ENCODE measurements around the gene NOXO1. TPM values are rescaled to one million over a fixed set of nuclear protein-coding genes. Genes with fewer than 3 reads are reported as not detected.

NOXO1 gene
- 1 to 10 TPM; 2.7 to 9.3 TPM for polyA plus RNA-seq

- H3K9me3 ChIP-seq (ENCODE audit: control insufficient read depth in 2 of 2, insufficient read depth in 1 of 2, low read depth in 1 of 2, low read length in 1 of 2): no peaks in the 10 kb centered on the region
- H3K4me1 ChIP-seq (ENCODE audit: control insufficient read depth in 2 of 2, insufficient read depth in 2 of 2, low read length in 1 of 2): peaks cover 5 to 55% of the 10 kb centered on the region in 2 donors
- peak within 1 kb of the TSS; percentile 1 to 8 for H3K4me3 ChIP-seq (ENCODE audit: low read depth in 1 of 2, low read length in 2 of 2)
- peaks cover 0 to 10% of the 10 kb centered on the region in 2 donors for H3K27me3 ChIP-seq (ENCODE audit: control insufficient read depth in 1 of 2, insufficient read depth in 2 of 2, low read length in 2 of 2)
- 29 to 31% methylated on average over 6 of the region's 6 CpGs for WGBS, 2 donors
- H3K27ac ChIP-seq (ENCODE audit: low read depth in 2 of 2, low read length in 1 of 2): peak within 1 kb of the TSS in 1 of 2 donors; percentile 20
- H3K36me3 ChIP-seq (ENCODE audit: control insufficient read depth in 2 of 2, insufficient read depth in 2 of 2, low read length in 1 of 2): peaks cover 5 to 32% of the 10 kb centered on the region in 2 donors
Measured at GRCh38 chr16:1981398-1981836, at the start of gene NOXO1. NOXO1 (minus strand) TSS chr16:1981469; CDS start chr16:1981179, 290 bp downstream.

DNA sequence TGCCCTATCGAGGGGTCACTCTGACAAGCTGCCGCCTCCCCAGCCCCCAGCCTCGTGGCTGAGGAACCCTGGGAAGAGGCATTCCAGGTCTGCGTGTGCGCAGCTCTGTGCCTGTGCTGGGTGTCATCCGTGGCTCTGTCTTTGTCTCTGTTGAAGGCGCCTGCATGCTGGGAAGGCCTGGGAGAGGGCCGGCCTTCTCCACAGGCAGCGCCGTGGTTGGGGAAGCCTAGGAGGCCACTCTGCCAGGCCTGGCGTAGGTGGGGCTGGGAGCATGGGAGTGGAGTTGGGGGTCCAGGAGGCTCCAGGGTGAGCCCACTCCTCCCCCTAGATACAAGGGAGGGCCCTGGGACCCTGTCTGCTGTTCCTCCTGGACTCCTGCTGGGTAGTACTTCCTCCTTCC lies 48.8 kb upstream of the NOXO1 start:
- Histone ChIP-seq H3K4me1 (ENCODE audit: control insufficient read depth in 2 of 2, insufficient read depth in 2 of 2, low read length in 1 of 2) (peaks cover 4 to 16% of the 10 kb centered on the region in 2 donors), H3K9me3 (ENCODE audit: control insufficient read depth in 2 of 2, insufficient read depth in 1 of 2, low read depth in 1 of 2, low read length in 1 of 2) (no peaks in the 10 kb centered on the region), H3K36me3 (ENCODE audit: control insufficient read depth in 2 of 2, insufficient read depth in 2 of 2, low read length in 1 of 2) (no peaks in the 10 kb centered on the region), H3K4me3 (ENCODE audit: low read depth in 1 of 2, low read length in 2 of 2) (no peak overlapping the region), H3K27ac (ENCODE audit: low read depth in 2 of 2, low read length in 1 of 2) (peak overlapping the region in 1 of 2 donors; percentile 26), H3K27me3 (ENCODE audit: control insufficient read depth in 1 of 2, insufficient read depth in 2 of 2, low read length in 2 of 2) (no peaks in the 10 kb centered on the region)
- WGBS, 2 donors: 83 to 87% methylated on average over 11 of the region's 11 CpGs

- no peaks in the 10 kb centered on the region for H3K9me3 ChIP-seq (ENCODE audit: control insufficient read depth in 2 of 2, insufficient read depth in 1 of 2, low read depth in 1 of 2, low read length in 1 of 2)
- no peak overlapping the region for H3K27ac ChIP-seq (ENCODE audit: low read depth in 2 of 2, low read length in 1 of 2)
- 72 to 80% methylated on average over 20 to 22 of the region's 22 CpGs for WGBS, 2 donors
- no peak overlapping the region for H3K4me3 ChIP-seq (ENCODE audit: low read depth in 1 of 2, low read length in 2 of 2)
- peaks cover 4 to 15% of the 10 kb centered on the region in 2 donors for H3K4me1 ChIP-seq (ENCODE audit: control insufficient read depth in 2 of 2, insufficient read depth in 2 of 2, low read length in 1 of 2)
- no peaks in the 10 kb centered on the region for H3K27me3 ChIP-seq (ENCODE audit: control insufficient read depth in 1 of 2, insufficient read depth in 2 of 2, low read length in 2 of 2)
- no peaks in the 10 kb centered on the region for H3K36me3 ChIP-seq (ENCODE audit: control insufficient read depth in 2 of 2, insufficient read depth in 2 of 2, low read length in 1 of 2)
Measured at GRCh38 chr16:2029350-2029749, 48.1 kb upstream of the NOXO1 start.

DNA sequence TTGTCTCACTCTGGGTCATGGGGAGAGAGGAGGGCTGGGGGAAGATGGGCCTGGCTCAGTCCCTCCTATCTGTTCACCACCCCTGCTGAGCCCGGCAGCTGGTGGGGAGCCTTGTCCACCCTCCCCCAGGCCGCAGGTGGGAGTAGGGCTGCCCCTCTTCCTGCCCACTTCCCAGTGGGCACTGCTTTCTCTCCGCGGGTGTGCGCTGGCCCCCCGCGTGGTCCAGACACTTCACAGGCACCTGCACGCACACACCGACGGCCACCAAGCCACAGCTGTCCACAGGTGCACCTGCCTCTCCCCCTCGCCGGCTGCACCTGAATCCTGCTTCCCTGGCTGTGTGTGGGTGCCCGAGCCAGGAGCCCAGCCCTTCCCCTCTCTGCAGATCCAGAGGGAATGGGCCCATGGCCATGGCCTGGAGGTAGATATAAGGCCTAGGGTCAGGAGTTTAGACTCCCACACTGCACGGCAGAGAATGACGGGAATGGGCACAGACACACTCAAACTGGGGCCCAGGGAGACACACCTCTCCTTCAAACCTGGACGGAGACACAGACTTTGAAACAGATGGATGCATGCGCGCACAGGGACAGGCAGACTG lies 47.5 kb upstream of the NOXO1 start:
- Histone ChIP-seq H3K27me3 (ENCODE audit: control insufficient read depth in 1 of 2, insufficient read depth in 2 of 2, low read length in 2 of 2) (no peaks in the 10 kb centered on the region), H3K4me1 (ENCODE audit: control insufficient read depth in 2 of 2, insufficient read depth in 2 of 2, low read length in 1 of 2) (peaks cover 5 to 15% of the 10 kb centered on the region in 2 donors), H3K9me3 (ENCODE audit: control insufficient read depth in 2 of 2, insufficient read depth in 1 of 2, low read depth in 1 of 2, low read length in 1 of 2) (no peaks in the 10 kb centered on the region), H3K4me3 (ENCODE audit: low read depth in 1 of 2, low read length in 2 of 2) (no peak overlapping the region), H3K36me3 (ENCODE audit: control insufficient read depth in 2 of 2, insufficient read depth in 2 of 2, low read length in 1 of 2) (no peaks in the 10 kb centered on the region), H3K27ac (ENCODE audit: low read depth in 2 of 2, low read length in 1 of 2) (no peak overlapping the region)
- 80 to 85% methylated on average over 18 of the region's 18 CpGs for WGBS, 2 donors

DNA sequence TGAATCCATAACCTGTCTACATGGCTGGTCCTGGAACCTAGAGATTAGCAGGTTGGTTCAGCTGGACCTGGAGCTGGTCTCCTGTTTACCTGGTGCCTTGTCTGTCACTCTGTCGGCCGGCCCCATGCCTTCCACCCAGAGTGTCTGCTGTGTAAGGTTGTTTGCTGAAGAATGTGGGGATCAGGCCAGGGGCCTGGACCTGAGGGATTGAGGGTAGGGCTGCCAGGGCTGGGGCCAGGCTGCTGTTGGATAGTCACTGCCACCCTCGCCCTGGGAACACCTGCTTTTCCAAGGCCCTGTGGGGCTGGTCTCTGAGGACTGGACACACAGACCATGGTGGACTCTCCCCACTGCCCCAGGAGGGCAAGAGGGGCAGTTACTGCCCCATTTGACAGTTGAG lies 46.9 kb upstream of the NOXO1 start:
- Histone ChIP-seq H3K4me1 (ENCODE audit: control insufficient read depth in 2 of 2, insufficient read depth in 2 of 2, low read length in 1 of 2) (peaks cover 7 to 18% of the 10 kb centered on the region in 2 donors), H3K27me3 (ENCODE audit: control insufficient read depth in 1 of 2, insufficient read depth in 2 of 2, low read length in 2 of 2) (no peaks in the 10 kb centered on the region), H3K27ac (ENCODE audit: low read depth in 2 of 2, low read length in 1 of 2) (peak overlapping the region in 1 of 2 donors; percentile 26), H3K9me3 (ENCODE audit: control insufficient read depth in 2 of 2, insufficient read depth in 1 of 2, low read depth in 1 of 2, low read length in 1 of 2) (no peaks in the 10 kb centered on the region), H3K4me3 (ENCODE audit: low read depth in 1 of 2, low read length in 2 of 2) (peak overlapping the region; percentile 55 to 63), H3K36me3 (ENCODE audit: control insufficient read depth in 2 of 2, insufficient read depth in 2 of 2, low read length in 1 of 2) (no peaks in the 10 kb centered on the region)
- 73 to 75% methylated on average over 3 of the region's 3 CpGs for WGBS, 2 donors

GRCh38 chr16:2027024-2028010 lies 46.0 kb upstream of the NOXO1 start:
- peak overlapping the region; percentile 55 to 63 for H3K4me3 ChIP-seq (ENCODE audit: low read depth in 1 of 2, low read length in 2 of 2)
- H3K27me3 ChIP-seq (ENCODE audit: control insufficient read depth in 1 of 2, insufficient read depth in 2 of 2, low read length in 2 of 2): no peaks in the 10 kb centered on the region
- H3K9me3 ChIP-seq (ENCODE audit: control insufficient read depth in 2 of 2, insufficient read depth in 1 of 2, low read depth in 1 of 2, low read length in 1 of 2): no peaks in the 10 kb centered on the region
- 5 to 8% methylated on average over 41 to 76 of the region's 76 CpGs for WGBS, 2 donors
- H3K4me1 ChIP-seq (ENCODE audit: control insufficient read depth in 2 of 2, insufficient read depth in 2 of 2, low read length in 1 of 2): peaks cover 10 to 25% of the 10 kb centered on the region in 2 donors
- peak overlapping the region; percentile 24 to 63 for H3K27ac ChIP-seq (ENCODE audit: low read depth in 2 of 2, low read length in 1 of 2)
- H3K36me3 ChIP-seq (ENCODE audit: control insufficient read depth in 2 of 2, insufficient read depth in 2 of 2, low read length in 1 of 2): no peaks in the 10 kb centered on the region

DNA sequence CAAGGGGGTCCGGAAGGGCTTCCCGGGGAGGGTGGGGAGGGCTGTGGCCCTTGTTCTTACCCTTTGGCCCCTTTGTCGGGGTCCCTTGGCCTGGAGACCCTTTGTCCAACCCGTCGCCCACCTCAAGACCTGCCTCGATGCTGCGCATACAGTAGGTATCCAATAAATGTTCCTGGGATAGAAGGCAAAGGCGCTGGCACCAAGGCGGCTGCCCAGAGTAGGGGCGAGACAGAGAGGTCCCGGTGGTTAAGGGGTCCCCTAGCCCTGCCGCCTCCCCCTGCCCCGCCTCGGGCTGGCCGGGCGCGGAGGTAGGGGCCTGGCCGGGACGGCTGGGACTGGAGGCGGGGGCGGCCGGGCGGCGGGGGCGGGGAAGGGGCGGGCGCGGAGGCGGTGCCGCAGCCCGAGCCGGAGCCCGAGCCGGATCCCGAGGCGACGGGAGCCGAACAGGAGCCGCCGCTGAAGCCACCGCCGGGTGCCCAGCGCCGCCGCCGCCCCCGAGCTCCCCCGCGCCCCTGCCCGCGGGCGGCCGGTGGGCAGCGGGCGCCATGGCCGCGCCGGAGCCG lies 45.3 kb upstream of the NOXO1 start, which contains the start of gene NHERF2:
TSS of gene NHERF2 (plus strand) at position 442 of the 563 bp plus-strand sequence. CDS start at position 546, 104 bp downstream.
- H3K9me3 ChIP-seq (ENCODE audit: control insufficient read depth in 2 of 2, insufficient read depth in 1 of 2, low read depth in 1 of 2, low read length in 1 of 2): no peaks in the 10 kb centered on the region

DNA sequence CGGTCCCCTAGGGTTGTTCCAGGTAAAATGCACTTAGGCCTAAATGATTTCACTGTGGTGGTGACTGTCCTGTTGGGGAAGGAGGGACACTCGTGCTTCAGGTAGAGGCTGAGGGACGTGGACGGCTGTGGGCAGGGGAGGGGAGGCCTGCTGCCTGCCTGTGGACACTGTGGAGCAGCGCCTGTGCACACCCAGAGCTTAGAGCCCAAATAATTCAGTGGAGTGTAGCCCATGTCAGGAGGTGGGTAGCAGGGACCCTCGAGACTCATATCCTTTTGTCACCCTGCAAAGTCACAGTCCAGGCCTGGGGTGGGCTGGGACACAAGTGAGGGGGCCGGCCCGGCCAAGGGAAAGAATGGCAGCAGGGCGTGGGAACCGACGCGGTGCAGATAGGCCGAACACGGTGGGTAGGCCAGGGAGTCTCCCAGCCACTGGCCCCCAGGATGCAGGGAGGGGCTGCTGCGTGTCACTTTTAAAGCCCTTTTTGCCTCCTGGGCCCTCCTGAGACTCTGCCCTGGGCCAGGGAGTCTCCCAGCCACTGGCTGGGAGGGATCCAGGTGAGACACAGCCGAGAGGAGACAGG lies 44.7 kb upstream of the NOXO1 start:
- H3K27me3 ChIP-seq (ENCODE audit: control insufficient read depth in 1 of 2, insufficient read depth in 2 of 2, low read length in 2 of 2): no peaks in the 10 kb centered on the region
- no peaks in the 10 kb centered on the region for H3K36me3 ChIP-seq (ENCODE audit: control insufficient read depth in 2 of 2, insufficient read depth in 2 of 2, low read length in 1 of 2)
- no peak overlapping the region for H3K4me3 ChIP-seq (ENCODE audit: low read depth in 1 of 2, low read length in 2 of 2)
- H3K27ac ChIP-seq (ENCODE audit: low read depth in 2 of 2, low read length in 1 of 2): no peak overlapping the region
- H3K9me3 ChIP-seq (ENCODE audit: control insufficient read depth in 2 of 2, insufficient read depth in 1 of 2, low read depth in 1 of 2, low read length in 1 of 2): no peaks in the 10 kb centered on the region
- H3K4me1 ChIP-seq (ENCODE audit: control insufficient read depth in 2 of 2, insufficient read depth in 2 of 2, low read length in 1 of 2): peaks cover 10 to 24% of the 10 kb centered on the region in 2 donors
- WGBS, 2 donors: 81 to 85% methylated on average over 12 to 16 of the region's 16 CpGs

More for the DNA sequence above, 45.3 kb upstream of the NOXO1 start, which contains the start of gene NHERF2:
- Histone ChIP-seq H3K27me3 (ENCODE audit: control insufficient read depth in 1 of 2, insufficient read depth in 2 of 2, low read length in 2 of 2) (no peaks in the 10 kb centered on the region), H3K4me1 (ENCODE audit: control insufficient read depth in 2 of 2, insufficient read depth in 2 of 2, low read length in 1 of 2) (peaks cover 10 to 25% of the 10 kb centered on the region in 2 donors), H3K4me3 (ENCODE audit: low read depth in 1 of 2, low read length in 2 of 2) (peak within 1 kb of the TSS; percentile 55 to 63), H3K36me3 (ENCODE audit: control insufficient read depth in 2 of 2, insufficient read depth in 2 of 2, low read length in 1 of 2) (no peaks in the 10 kb centered on the region), H3K27ac (ENCODE audit: low read depth in 2 of 2, low read length in 1 of 2) (peak within 1 kb of the TSS; percentile 60 to 63)
- WGBS, 2 donors: 7% methylated on average over 52 to 59 of the region's 59 CpGs

- H3K4me1 ChIP-seq (ENCODE audit: control insufficient read depth in 2 of 2, insufficient read depth in 2 of 2, low read length in 1 of 2): peaks cover 14 to 24% of the 10 kb centered on the region in 2 donors
- no peak overlapping the region for H3K27ac ChIP-seq (ENCODE audit: low read depth in 2 of 2, low read length in 1 of 2)
- H3K27me3 ChIP-seq (ENCODE audit: control insufficient read depth in 1 of 2, insufficient read depth in 2 of 2, low read length in 2 of 2): peaks cover 0 to 2% of the 10 kb centered on the region in 2 donors
- H3K4me3 ChIP-seq (ENCODE audit: low read depth in 1 of 2, low read length in 2 of 2): no peak overlapping the region
- peaks cover 0 to under 1% of the 10 kb centered on the region in 2 donors for H3K9me3 ChIP-seq (ENCODE audit: control insufficient read depth in 2 of 2, insufficient read depth in 1 of 2, low read depth in 1 of 2, low read length in 1 of 2)
- no peaks in the 10 kb centered on the region for H3K36me3 ChIP-seq (ENCODE audit: control insufficient read depth in 2 of 2, insufficient read depth in 2 of 2, low read length in 1 of 2)
- 88 to 92% methylated on average over 14 of the region's 14 CpGs for WGBS, 2 donors
Measured at GRCh38 chr16:2025251-2025650, 44.0 kb upstream of the NOXO1 start.
